B cell (primary cell): Measurements from ENCODE around the gene SCAMP5. TPM values are rescaled to one million over a fixed set of nuclear protein-coding genes. Genes with fewer than 3 reads are reported as not detected.

Source experiments
- ATAC-seq: fragments of 200-7000 bp; cut with Tn5 transposase; one replicate; pipeline ENCODE4 v1.10.0; 2021; ENCODE audit warnings: low read depth, mild to moderate bottlenecking, moderate number of reproducible peaks, moderate library complexity
- CTCF ChIA-PET: fragments of 350-600 bp; sonication (Branson Sonifier 250); formaldehyde crosslinking; loops from one replicate; lab custom pipeline; 2021; ENCODE audit warnings: antibody characterized with exemption, inconsistent platforms; lab: Charles Lee
- POLR2A ChIA-PET: fragments of 350-600 bp; sonication (Branson Sonifier 250); formaldehyde crosslinking; loops from one replicate; lab custom pipeline; 2021; ENCODE audit warnings: antibody characterized with exemption; lab: Charles Lee
- DNase-seq: peaks from one replicate; pipeline ENCODE4 v3.0.0; 2013
- H2AFZ ChIP-seq: 2 replicates; pipeline ENCODE4 v1.6.1; 2012; ENCODE audit warnings: mild to moderate bottlenecking, low read depth, low read length; ENCODE audit not compliant: insufficient read depth, poor library complexity, severe bottlenecking
- H3K27ac ChIP-seq, 2 donors: 1 replicate in 1 of 2; 2 replicates in 1 of 2; pipeline ENCODE4 v1.5.1; 2012 to 2013; ENCODE audit warnings: low read length in 2 of 2, mild to moderate bottlenecking in 2 of 2, moderate library complexity in 1 of 2
- H3K27me3 ChIP-seq, 4 experiments: fragments of 200-600 bp in 1 of 4; sonication (generic) in 1 of 4; replicated peaks in 1 of 4; 1 replicate in 2 of 4; 2 replicates in 2 of 4; pipeline versions ENCODE4 v1.6.1 to v1.7.0; 2013 to 2016; ENCODE audit warnings: low read length in 3 of 4, mild to moderate bottlenecking in 2 of 4, mixed read lengths in 1 of 4, moderate library complexity in 1 of 4; ENCODE audit not compliant: insufficient read depth in 4 of 4, control insufficient read depth in 3 of 4; ENCODE audit errors: control extremely low read depth in 1 of 4
- H3K36me3 ChIP-seq, 2 experiments: replicated peaks in 1 of 2; 1 replicate in 1 of 2; 2 replicates in 1 of 2; pipeline versions ENCODE4 v1.6.1 to v1.7.1; 2013; ENCODE audit warnings: low read length in 1 of 2; ENCODE audit not compliant: insufficient read depth in 2 of 2, control insufficient read depth in 1 of 2; ENCODE audit errors: control extremely low read depth in 1 of 2, extremely low read depth in 1 of 2
- H3K4me1 ChIP-seq, 2 donors: fragments of 200-600 bp in 1 of 2; sonication (generic) in 1 of 2; 1 replicate in 1 of 2; 2 replicates in 1 of 2; pipeline versions ENCODE4 v1.5.1 to v1.6.1; 2013 to 2017; ENCODE audit warnings: low read length in 2 of 2; ENCODE audit not compliant: control insufficient read depth in 2 of 2, insufficient read depth in 2 of 2
- H3K4me2 ChIP-seq: replicated peaks from 2 replicates; pipeline ENCODE3; 2012; ENCODE audit warnings: mild to moderate bottlenecking, low read depth, low read length; ENCODE audit not compliant: poor library complexity, severe bottlenecking
- H3K4me3 ChIP-seq, 5 experiments: fragments of 200-600 bp in 1 of 5; sonication (generic) in 1 of 5; 1 replicate in 3 of 5; 2 replicates in 2 of 5; pipeline versions ENCODE4 v1.5.1 to v1.7.0; 2011 to 2016; ENCODE audit warnings: low read length in 4 of 5, mild to moderate bottlenecking in 4 of 5, low read depth in 2 of 5, control low read depth in 1 of 5, moderate library complexity in 1 of 5; ENCODE audit not compliant: insufficient read depth in 1 of 5; ENCODE audit errors: control extremely low read depth in 1 of 5, extremely low read depth in 1 of 5
- H3K79me2 ChIP-seq: fragments of 200-600 bp; sonication (generic); one replicate; pipeline ENCODE4 v1.6.0; 2016; ENCODE audit warnings: low read length; ENCODE audit not compliant: control insufficient read depth, insufficient read depth
- H3K9ac ChIP-seq: fragments of 200-600 bp; sonication (generic); 2 replicates; pipeline ENCODE4 v1.6.1; 2017; ENCODE audit warnings: mild to moderate bottlenecking, low read length, moderate library complexity
- H3K9me3 ChIP-seq, 3 donors: one replicate each; pipeline versions ENCODE4 v1.6.1 to v1.7.1; 2013; ENCODE audit warnings: low read length in 2 of 3; ENCODE audit not compliant: control insufficient read depth in 2 of 3, insufficient read depth in 1 of 3; ENCODE audit errors: control extremely low read depth in 1 of 3
- H4K20me1 ChIP-seq: 2 replicates; pipeline ENCODE4 v1.6.0; 2012; ENCODE audit warnings: mild to moderate bottlenecking, low read length; ENCODE audit not compliant: insufficient read depth, control insufficient read depth, poor library complexity, severe bottlenecking
- H3K27ac Mint-ChIP-seq: one replicate; pipeline ENCODE4 v1.8.0; 2021; ENCODE audit warnings: mixed read lengths
- H3K27me3 Mint-ChIP-seq: one replicate; pipeline ENCODE4 v1.8.0; 2021; ENCODE audit warnings: mixed read lengths
- H3K4me1 Mint-ChIP-seq: one replicate; pipeline ENCODE4 v1.8.0; 2021; ENCODE audit warnings: mixed read lengths
- H3K4me3 Mint-ChIP-seq: one replicate; pipeline ENCODE4 v1.8.0; 2021; ENCODE audit warnings: mixed read lengths
- H3K9me3 Mint-ChIP-seq: one replicate; pipeline ENCODE4 v1.8.0; 2022; ENCODE audit warnings: mixed read lengths; ENCODE audit not compliant: insufficient read depth
- CTCF ChIP-seq: fragments of 200-600 bp; IDR thresholded peaks from one replicate; pipeline ENCODE4 v1.8.0; 2022; ENCODE audit warnings: antibody characterized with exemption, mild to moderate bottlenecking
- EZH2 ChIP-seq: IDR thresholded peaks from 2 replicates; pipeline ENCODE4 v1.6.1; 2012; ENCODE audit warnings: borderline replicate concordance, low read depth, mild to moderate bottlenecking, moderate library complexity, low read length; ENCODE audit not compliant: insufficient read depth, poor library complexity, severe bottlenecking
- WGBS: methylation state at CpG from one replicate; pipeline ENCODE4 v1.1.5; 2013; ENCODE audit warnings: missing lambda C conversion rate; ENCODE audit not compliant: insufficient coverage; 5-methylcytosine and 5-hydroxymethylcytosine counted together
- intact Hi-C: fragments of 100-400 bp; cut with micrococcal nuclease; formaldehyde crosslinking; loops from one replicate; pipeline ENCODE4 v1.10.0; 2022
- polyA plus RNA-seq: library from polyadenylated mRNA; depleted of rRNA; stranded (reverse); fragments of >200 nt; gene quantifications from 2 replicates; pipeline ENCODE4 v1.2.3, GENCODE V29; 2012
- total RNA-seq, 2 donors: library from RNA; stranded (reverse); fragments of 120-200 nt in 1 of 2; gene quantifications; 1 replicate in 1 of 2; 2 replicates in 1 of 2; pipeline versions ENCODE4 v1.2.3 to v1.2.4, GENCODE V29; 2013 to 2022

Gene SCAMP5
- total and polyA plus RNA-seq, 2 donors (not counting 1 experiment from before 2014, with no cell fraction given) = 0.59 to 3.4 TPM

- H3K9ac ChIP-seq = no peak overlapping the region
- peaks cover 33 to 35% of the 10 kb centered on the region in 2 donors for H3K4me1 ChIP-seq
- ATAC-seq (no peak), DNase-seq (no peak)
- no CpG with 5 or more reads among the region's 1 CpG for WGBS
- peaks cover 0 to 26% (median 0%) of the 10 kb centered on the region in 3 donors for H3K9me3 ChIP-seq
- Mint-ChIP-seq H3K9me3 (no peaks in the 10 kb centered on the region), H3K27me3 (peaks cover 54% of the 10 kb centered on the region), H3K4me1 (peaks cover 27% of the 10 kb centered on the region), H3K4me3 (no peak overlapping the region), H3K27ac (no peak overlapping the region)
- H3K4me2 ChIP-seq = no peak overlapping the region
- ChIA-PET CTCF (interaction anchor here (1.2 to 3.0 kb wide), 3 partner anchors 10 to 326 kb away, joined by 3 to 20 read pairs (median 6); no protein-coding TSS in a partner anchor), POLR2A (no interaction called here)
- peaks cover 13% of the 10 kb centered on the region for H4K20me1 ChIP-seq
- H3K4me3 ChIP-seq = no peak overlapping the region
- no peaks in the 10 kb centered on the region for H3K36me3 ChIP-seq
- H3K27me3 ChIP-seq = peaks cover 0 to 52% (median 37%) of the 10 kb centered on the region in 4 experiments
- no peak overlapping the region for H2AFZ ChIP-seq
- no peaks in the 10 kb centered on the region for H3K79me2 ChIP-seq
- no peak for TF ChIP-seq EZH2
- no peak for TF ChIP-seq CTCF
- H3K27ac ChIP-seq = no peak overlapping the region
- intact Hi-C loops = no loop called here
These were observed 35.1 kb upstream of the SCAMP5 start for GRCh38 chr15:74960286-74960685.

GRCh38 chr15:74960995-74961588 is 34.3 kb upstream of the SCAMP5 start:
- H3K9me3 ChIP-seq = peaks cover 0 to 20% (median 0%) of the 10 kb centered on the region in 3 donors
- TF ChIP-seq CTCF (no peak), EZH2 (no peak)
- Mint-ChIP-seq H3K27me3 (peaks cover 54% of the 10 kb centered on the region), H3K27ac (no peak overlapping the region), H3K4me3 (no peak overlapping the region), H3K9me3 (no peaks in the 10 kb centered on the region), H3K4me1 (peaks cover 22% of the 10 kb centered on the region)
- CTCF ChIA-PET = interaction anchor here (1.2 to 3.0 kb wide), 2 partner anchors 10 to 18 kb away, joined by 3 to 20 read pairs; no protein-coding TSS in a partner anchor
- DNase-seq = no peak
- H2AFZ ChIP-seq = no peak overlapping the region
- intact Hi-C loops = no loop called here
- H4K20me1 ChIP-seq = peaks cover 6% of the 10 kb centered on the region
- H3K27me3 ChIP-seq = peaks cover 0 to 46% (median 33%) of the 10 kb centered on the region in 4 experiments
- H3K4me1 ChIP-seq = peaks cover 26 to 27% of the 10 kb centered on the region in 2 donors
- H3K79me2 ChIP-seq = no peaks in the 10 kb centered on the region
- ATAC-seq = no peak
- no peak overlapping the region for H3K9ac ChIP-seq
- WGBS = no CpG with 5 or more reads among the region's 3 CpGs
- H3K4me3 ChIP-seq = no peak overlapping the region
- no peaks in the 10 kb centered on the region for H3K36me3 ChIP-seq
- no peak overlapping the region for H3K4me2 ChIP-seq
- POLR2A ChIA-PET = no interaction called here
- H3K27ac ChIP-seq = no peak overlapping the region
